A549 (cell line): Measurements from ENCODE around the gene CCDC138.

Source experiments
- BHLHE40 ChIP-seq: IDR thresholded peaks from 2 replicates; pipeline ENCODE4 v1.6.1; 2012; ENCODE audit warnings: low read depth, low read length, inconsistent platforms
- EP300 ChIP-seq, 2 experiments: fragments of >200 bp; sonication (Bioruptor Twin); formaldehyde crosslinking; IDR thresholded peaks; 2 replicates in 1 of 2; 3 replicates in 1 of 2; pipeline ENCODE4 v1.6.1; 2016 to 2017
- FOSL2 ChIP-seq, 2 experiments: fragments of 450-650 bp in 1 of 2; fragments of >200 bp in 1 of 2; sonication (Bioruptor Twin) in 1 of 2; formaldehyde crosslinking; IDR thresholded peaks; 2 replicates each; pipeline versions ENCODE4 v1.5.0 to v1.6.1; 2016 to 2020; ENCODE audit warnings: mild to moderate bottlenecking in 1 of 2, moderate library complexity in 1 of 2
- GATA3 ChIP-seq: IDR thresholded peaks from 2 replicates; pipeline ENCODE4 v1.6.1; 2012; ENCODE audit warnings: borderline replicate concordance
- HOXA7 ChIP-seq: fragments of 250-450 bp; sonication (Bioruptor Pico); IDR thresholded peaks from 2 replicates; pipeline ENCODE4 v1.5.0; 2020; ENCODE audit warnings: mild to moderate bottlenecking, moderate library complexity
- JUNB ChIP-seq: fragments of >200 bp; sonication (Bioruptor Twin); formaldehyde crosslinking; IDR thresholded peaks from 2 replicates; pipeline ENCODE4 v1.6.1; 2016
- POLR2A ChIP-seq: IDR thresholded peaks from 2 replicates; pipeline ENCODE4 v1.6.1; 2012; ENCODE audit warnings: mild to moderate bottlenecking, low read length
- ZNF302 ChIP-seq: fragments of 250-450 bp; sonication (Bioruptor Pico); IDR thresholded peaks from 2 replicates; pipeline ENCODE4 v1.9.0; 2021; ENCODE audit warnings: inconsistent platforms, mild to moderate bottlenecking, moderate library complexity
- ZSCAN20 ChIP-seq: fragments of 250-450 bp; sonication (Bioruptor Pico); IDR thresholded peaks from 2 replicates; pipeline ENCODE4 v1.8.0; 2022; ENCODE audit warnings: mild to moderate bottlenecking, moderate library complexity
- TF ChIP-seq, protein P1 (sequence below): fragments of >200 bp; sonication (Bioruptor Twin); formaldehyde crosslinking; IDR thresholded peaks from 3 replicates; pipeline ENCODE4 v1.5.1; 2016
- TF ChIP-seq, protein P2 (sequence below): fragments of 450-650 bp; IDR thresholded peaks from 2 replicates; pipeline ENCODE4 v1.6.1; 2014; ENCODE audit warnings: antibody characterized with exemption
- TF ChIP-seq, protein P3 (sequence below): fragments of 150-350 bp; IDR thresholded peaks from 2 replicates; pipeline ENCODE4 v1.6.1; 2014; ENCODE audit warnings: low read depth, mild to moderate bottlenecking, low read length

DNA sequence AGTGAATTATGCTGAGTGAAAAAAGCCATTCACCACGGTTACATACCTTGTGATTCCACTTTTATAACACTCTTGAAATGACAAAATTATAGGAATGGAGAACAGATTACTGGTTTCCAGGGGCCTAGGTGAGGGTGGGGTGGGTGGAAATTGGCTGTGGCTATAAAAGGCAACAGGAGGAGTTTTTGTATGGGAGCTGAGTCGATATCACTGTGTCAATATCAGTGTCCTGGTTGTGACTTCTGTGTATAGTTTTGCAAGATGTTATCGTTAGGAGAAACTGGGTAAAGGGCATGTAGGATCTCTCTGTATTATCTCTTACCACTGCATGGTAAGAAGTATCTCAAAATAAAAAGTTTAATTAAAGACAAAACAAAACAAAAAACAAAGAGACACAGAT, 118.1 kb downstream of the CCDC138 start:
- TF ChIP-seq BHLHE40 (no peak), POLR2A (no peak), ZSCAN20 (no peak), JUNB (no peak), HOXA7 (CRISPR knock-in tag) (no peak), ZNF302 (CRISPR knock-in tag) (no peak), GATA3 (no peak), FOSL2 (IDR thresholded peaks at IDR 0.05) (no peak), FOSL2 (CRISPR knock-in tag; IDR thresholded peaks at IDR 0.05) (no peak), EP300 (IDR thresholded peaks at IDR 0.05) (no peak)
- TF ChIP-seq, protein P1, sequence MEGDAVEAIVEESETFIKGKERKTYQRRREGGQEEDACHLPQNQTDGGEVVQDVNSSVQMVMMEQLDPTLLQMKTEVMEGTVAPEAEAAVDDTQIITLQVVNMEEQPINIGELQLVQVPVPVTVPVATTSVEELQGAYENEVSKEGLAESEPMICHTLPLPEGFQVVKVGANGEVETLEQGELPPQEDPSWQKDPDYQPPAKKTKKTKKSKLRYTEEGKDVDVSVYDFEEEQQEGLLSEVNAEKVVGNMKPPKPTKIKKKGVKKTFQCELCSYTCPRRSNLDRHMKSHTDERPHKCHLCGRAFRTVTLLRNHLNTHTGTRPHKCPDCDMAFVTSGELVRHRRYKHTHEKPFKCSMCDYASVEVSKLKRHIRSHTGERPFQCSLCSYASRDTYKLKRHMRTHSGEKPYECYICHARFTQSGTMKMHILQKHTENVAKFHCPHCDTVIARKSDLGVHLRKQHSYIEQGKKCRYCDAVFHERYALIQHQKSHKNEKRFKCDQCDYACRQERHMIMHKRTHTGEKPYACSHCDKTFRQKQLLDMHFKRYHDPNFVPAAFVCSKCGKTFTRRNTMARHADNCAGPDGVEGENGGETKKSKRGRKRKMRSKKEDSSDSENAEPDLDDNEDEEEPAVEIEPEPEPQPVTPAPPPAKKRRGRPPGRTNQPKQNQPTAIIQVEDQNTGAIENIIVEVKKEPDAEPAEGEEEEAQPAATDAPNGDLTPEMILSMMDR: no peak
- TF ChIP-seq, protein P2, sequence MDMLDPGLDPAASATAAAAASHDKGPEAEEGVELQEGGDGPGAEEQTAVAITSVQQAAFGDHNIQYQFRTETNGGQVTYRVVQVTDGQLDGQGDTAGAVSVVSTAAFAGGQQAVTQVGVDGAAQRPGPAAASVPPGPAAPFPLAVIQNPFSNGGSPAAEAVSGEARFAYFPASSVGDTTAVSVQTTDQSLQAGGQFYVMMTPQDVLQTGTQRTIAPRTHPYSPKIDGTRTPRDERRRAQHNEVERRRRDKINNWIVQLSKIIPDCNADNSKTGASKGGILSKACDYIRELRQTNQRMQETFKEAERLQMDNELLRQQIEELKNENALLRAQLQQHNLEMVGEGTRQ: no peak
- TF ChIP-seq, protein P3, sequence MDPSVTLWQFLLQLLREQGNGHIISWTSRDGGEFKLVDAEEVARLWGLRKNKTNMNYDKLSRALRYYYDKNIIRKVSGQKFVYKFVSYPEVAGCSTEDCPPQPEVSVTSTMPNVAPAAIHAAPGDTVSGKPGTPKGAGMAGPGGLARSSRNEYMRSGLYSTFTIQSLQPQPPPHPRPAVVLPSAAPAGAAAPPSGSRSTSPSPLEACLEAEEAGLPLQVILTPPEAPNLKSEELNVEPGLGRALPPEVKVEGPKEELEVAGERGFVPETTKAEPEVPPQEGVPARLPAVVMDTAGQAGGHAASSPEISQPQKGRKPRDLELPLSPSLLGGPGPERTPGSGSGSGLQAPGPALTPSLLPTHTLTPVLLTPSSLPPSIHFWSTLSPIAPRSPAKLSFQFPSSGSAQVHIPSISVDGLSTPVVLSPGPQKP: no peak
